Retinal pigment epithelial cell (primary cell): Measurements from ENCODE around the gene SMPDL3B.
A peak's percentile ranks its signal among the peaks of the same experiment; 100 is the strongest.

ENCODE experiments used
- DNase-seq: peaks from one replicate; pipeline ENCODE4 v3.0.0-alpha.2; 2010; ENCODE audit warnings: low read depth
- H3K4me3 ChIP-seq: 2 replicates; pipeline ENCODE4 v1.5.1; 2011; ENCODE audit warnings: mild to moderate bottlenecking, low read length, control low read depth, moderate library complexity
- CTCF ChIP-seq: conservative IDR thresholded peaks from 2 replicates; pipeline ENCODE4 v1.5.1; 2011; ENCODE audit warnings: low read depth, low read length, control low read depth, inconsistent platforms

The SMPDL3B gene

GRCh38 chr1:27928216-27928954 lies 6.4 kb upstream of the SMPDL3B start:
- no peak overlapping the region for H3K4me3 ChIP-seq
- no peak for DNase-seq
- TF ChIP-seq CTCF, result no peak

GRCh38 chr1:27931184-27931583 lies 3.6 kb upstream of the SMPDL3B start:
- TF ChIP-seq CTCF, result no peak
- DNase-seq, result no peak
- H3K4me3 ChIP-seq, result no peak overlapping the region

- no peak overlapping the region for H3K4me3 ChIP-seq
- DNase-seq, result no peak
- no peak for TF ChIP-seq CTCF
Observed at GRCh38 chr1:27931759-27932158, 3.0 kb upstream of the SMPDL3B start.

- no peak for TF ChIP-seq CTCF
- H3K4me3 ChIP-seq, result peak overlapping the region; percentile 49
- no peak for DNase-seq
Observed at GRCh38 chr1:27935721-27936120, 921 bp downstream of the SMPDL3B start.

- H3K4me3 ChIP-seq, result no peak overlapping the region
- DNase-seq, result no peak
- no peak for TF ChIP-seq CTCF
Observed at GRCh38 chr1:27936370-27936769, 1.6 kb downstream of the SMPDL3B start.

GRCh38 chr1:27937524-27937836 lies 2.7 kb downstream of the SMPDL3B start:
- no peak overlapping the region for H3K4me3 ChIP-seq
- no peak for TF ChIP-seq CTCF
- no peak for DNase-seq

GRCh38 chr1:27938488-27938887 lies 3.7 kb downstream of the SMPDL3B start:
- TF ChIP-seq CTCF, result no peak
- no peak overlapping the region for H3K4me3 ChIP-seq
- no peak for DNase-seq
